ENCODE results near the gene GTF3C5.
"Not testable (repeated sequence)": the region's sequence is repeated elsewhere in the genome, so short reads cannot be mapped to it uniquely, and the experiment has no call there.

The GTF3C5 gene

DNA sequence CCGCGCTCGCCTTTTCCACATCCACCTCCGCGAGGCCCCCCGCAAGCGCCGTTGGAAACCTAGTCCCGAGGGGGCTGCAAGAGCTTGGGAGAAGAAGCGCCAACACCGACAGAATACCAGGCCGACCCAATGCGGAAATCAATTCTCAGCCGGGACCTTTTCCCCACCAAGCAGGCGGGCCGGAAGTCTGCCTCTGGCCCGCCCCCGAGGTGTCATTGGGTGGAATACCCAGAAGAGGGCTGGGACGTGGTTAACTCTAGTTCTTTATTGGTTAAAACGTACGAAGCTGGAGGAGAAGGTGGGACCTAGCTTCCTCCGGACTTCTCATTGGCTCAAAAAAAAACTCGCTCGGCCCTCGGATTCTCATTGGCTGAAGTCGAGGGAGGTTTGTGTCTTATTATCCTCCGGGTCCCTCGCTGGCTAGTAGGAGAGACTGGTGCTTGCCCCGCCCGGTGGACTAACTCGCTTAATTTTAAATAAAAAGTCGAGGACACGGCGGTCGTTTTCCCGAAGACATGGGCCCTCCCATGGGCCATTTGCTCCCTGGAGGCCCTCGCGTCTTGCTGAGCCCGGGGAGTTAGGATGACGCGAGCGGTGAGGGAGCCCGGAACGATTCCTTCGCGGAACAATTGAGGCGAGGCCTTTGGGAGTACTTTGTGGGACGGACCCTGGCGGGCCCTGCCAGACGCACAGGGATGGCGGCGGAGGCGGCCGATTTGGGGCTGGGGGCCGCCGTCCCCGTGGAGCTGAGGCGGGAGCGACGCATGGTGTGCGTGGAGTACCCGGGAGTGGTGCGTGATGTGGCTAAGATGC is at the start of gene GTF3C5:
GTF3C5 (plus strand) TSS at position 681 of the 813 bp plus-strand sequence; CDS start at position 696, 15 bp downstream.
- peak; percentile 98 to 99 for DNase-seq (ENCODE audit: low read depth in 2 of 2)

DNA sequence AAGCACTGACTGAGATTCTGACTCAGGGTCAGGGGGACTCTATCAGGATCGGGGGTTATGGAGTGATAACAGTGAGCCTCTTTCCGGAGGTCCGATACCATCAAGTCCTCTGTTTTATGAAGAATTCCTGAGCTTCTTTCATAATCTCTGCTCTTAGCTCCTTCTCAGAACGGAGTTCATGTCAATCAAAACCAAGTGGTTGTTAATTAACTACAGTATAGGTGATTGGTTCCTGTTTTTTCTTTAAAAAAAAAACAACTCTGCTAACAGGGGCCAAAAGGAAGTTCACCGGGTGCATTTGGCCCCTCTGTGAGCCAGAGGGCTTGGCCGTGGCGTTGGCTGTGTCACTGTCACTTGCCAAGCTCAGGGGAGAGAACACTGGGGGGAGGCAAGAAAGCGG is 48.3 kb upstream of the GTF3C5 start:
- DNase-seq (ENCODE audit: low read depth in 2 of 2), result no peak

GRCh38 chr9:132983491-132984201 is 47.2 kb upstream of the GTF3C5 start:
- DNase-seq (ENCODE audit: low read depth in 2 of 2), result no peak

DNA sequence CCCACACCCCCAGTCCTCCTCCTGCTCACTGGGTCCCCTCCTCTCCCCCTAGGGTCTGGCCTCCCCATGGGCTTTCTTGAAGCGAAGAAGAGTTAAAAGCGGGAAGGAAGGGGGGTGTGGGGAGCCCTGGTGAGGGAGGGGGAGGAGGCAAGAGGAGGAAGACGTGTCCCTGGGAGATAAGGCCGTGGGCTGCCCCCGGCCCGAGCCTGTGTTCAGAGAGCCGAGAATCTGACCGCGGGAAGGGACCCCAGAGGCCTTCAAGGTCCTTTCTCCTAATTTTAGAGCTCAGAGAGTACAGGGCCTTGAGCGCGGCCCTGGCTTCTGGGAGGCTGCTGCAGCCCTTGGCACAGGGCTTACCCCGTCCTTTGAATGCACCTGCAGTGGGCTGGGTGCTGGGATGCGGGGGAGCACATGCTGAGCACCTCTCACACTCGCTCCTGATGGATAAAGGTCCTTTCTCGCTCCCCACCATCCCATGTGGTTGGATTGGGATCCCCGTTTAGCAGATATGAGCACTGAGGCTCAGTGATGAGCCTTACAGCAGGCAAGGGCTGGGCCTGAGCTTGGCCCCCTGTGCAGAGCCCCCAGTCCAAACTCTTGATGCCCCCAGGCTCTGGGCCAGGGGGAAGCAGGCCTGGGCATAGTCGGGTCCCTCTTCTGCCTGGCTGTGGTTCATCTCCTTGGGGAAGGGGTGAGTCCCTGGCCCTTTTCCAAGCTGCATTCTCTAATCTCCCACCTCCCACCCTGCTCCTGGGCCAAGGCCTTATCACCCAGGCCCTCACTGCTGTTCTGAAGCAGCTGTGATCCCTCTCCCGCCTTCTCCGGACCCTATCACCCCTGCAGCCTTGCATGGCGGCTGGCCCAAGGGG is 46.4 kb upstream of the GTF3C5 start:
- DNase-seq (ENCODE audit: low read depth in 2 of 2), result no peak

DNA sequence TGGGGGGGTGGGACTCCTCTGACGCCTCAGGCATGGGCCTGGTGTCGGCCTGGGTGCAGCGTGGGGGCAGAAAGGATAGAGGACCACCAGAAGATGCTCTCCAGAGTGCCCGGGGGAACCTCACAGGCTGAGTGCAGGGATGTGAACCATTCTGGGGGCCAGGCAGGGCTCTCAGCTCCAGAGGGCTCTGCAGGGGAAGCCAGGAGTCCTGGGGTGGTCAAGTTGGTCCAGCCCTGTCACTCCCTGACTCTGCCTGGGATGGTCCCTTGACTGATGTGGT is 45.8 kb upstream of the GTF3C5 start:
- no peak for DNase-seq (ENCODE audit: low read depth in 2 of 2)

DNA sequence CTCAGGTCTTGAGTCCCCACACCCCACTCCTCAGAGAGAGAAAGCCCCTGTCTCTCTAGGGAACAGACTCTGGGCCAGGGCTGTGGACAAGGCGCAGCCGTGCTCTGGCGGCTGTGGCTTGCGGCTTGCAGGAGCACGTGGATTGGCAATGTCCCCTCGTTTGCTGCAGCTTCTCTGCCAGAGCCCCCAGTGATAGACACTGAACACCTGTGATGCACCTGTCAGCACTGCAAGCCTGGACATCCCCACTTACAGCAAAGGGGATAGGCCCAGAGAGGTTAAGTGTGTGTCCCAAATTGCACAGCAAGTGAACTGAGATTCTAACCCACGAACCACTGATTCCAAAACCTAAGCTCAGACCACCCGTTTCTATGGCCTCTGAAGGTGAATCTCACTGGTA is 45.3 kb upstream of the GTF3C5 start:
- no peak for DNase-seq (ENCODE audit: low read depth in 2 of 2)

- no peak for DNase-seq (ENCODE audit: low read depth in 2 of 2)
These were observed 44.7 kb upstream of the GTF3C5 start for GRCh38 chr9:132986114-132986513.

DNA sequence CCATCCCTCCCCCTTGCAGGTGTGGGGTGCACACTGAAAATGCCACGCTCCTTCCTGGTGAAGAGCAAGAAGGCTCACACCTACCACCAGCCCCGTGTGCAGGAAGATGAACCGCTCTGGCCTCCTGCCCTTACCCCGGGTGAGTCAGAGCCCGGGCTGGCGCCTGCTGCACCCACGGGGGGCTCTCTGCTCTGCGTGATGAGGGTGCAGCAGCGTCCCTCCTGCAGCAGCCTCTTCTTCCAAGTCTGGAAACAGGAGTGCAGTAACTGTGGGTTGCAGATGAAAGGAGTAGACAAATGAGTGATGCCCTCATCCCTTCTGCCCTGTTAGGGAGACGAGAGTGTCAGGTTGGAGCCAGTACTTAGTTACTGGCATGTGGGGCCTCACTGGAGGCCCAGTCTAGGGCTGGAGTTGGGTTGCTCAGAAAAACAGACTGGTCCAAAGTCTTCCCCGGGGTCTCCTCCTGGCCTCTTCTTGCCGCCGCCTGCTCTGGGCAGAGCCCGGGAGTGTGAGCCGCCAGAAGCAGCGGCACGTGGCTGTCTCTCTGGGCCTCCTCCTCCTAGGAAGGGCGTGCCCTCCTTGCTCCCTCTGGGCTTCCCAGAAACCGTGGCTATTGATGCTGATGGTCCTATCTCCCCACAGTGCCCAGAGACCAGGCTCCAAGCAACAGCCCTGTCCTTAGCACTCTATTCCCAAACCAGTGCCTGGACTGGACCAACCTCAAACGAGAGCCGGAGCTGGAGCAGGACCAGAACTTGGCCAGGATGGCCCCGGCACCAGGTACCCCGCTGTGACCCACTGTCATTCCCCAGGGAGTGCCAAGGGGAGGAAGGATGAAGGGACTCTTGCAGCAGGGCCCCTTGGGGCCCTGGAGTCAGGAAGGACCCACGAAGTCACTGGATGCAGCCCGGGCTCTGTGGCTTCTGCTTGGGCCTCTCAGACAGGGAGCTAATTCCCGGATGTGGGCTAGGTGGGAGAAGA is 43.9 kb upstream of the GTF3C5 start:
- DNase-seq (ENCODE audit: low read depth in 2 of 2), result no peak

- no peak for DNase-seq (ENCODE audit: low read depth in 2 of 2)
These were observed 42.4 kb upstream of the GTF3C5 start for GRCh38 chr9:132988244-132989013.

GRCh38 chr9:132989014-132989310 is 41.8 kb upstream of the GTF3C5 start:
- DNase-seq (ENCODE audit: low read depth in 2 of 2), result no peak

GRCh38 chr9:132989414-132989996 is 41.3 kb upstream of the GTF3C5 start:
- no peak for DNase-seq (ENCODE audit: low read depth in 2 of 2)

DNA sequence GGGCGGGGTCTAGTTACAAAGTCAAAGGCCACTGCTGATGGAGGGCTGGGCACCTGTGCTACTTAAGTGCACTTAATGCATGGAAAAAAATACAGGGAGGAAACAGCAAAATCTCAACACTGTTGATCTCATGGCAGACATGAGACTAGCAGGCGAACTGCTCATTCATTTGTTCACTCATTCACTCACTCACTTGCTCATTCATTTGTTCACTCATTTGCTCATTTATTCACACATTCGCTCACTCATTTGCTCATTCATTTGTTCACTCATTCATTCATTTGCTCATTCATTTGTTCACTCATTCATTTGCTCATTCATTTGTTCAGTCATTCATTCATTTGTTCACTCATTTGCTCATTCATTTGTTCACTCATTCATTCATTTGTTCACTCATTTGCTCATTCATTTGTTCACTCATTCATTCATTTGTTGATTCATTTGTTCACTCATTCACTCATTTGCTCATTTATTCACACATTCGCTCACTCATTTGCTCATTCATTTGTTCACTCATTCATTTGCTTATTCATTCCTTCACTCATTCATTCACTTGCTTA is 40.7 kb upstream of the GTF3C5 start:
- DNase-seq (ENCODE audit: low read depth in 2 of 2), result not testable (repeated sequence)

DNA sequence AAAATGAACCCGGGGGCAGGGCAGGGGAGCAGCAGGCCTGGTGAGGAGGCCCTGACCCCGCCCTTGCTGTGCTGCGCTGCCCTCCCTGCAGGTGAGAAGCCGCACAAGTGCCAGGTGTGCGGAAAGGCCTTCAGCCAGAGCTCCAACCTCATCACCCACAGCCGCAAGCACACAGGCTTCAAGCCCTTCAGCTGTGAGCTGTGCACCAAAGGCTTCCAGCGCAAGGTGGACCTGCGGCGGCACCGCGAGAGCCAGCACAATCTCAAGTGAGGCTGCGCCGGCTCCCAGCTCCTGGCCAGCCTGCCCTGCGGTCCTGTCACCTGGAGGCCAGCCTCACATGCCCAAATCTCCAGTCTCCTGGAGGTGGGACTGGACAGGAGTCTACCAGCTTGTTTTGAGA is 40.0 kb upstream of the GTF3C5 start:
- DNase-seq (ENCODE audit: low read depth in 2 of 2), result no peak

DNA sequence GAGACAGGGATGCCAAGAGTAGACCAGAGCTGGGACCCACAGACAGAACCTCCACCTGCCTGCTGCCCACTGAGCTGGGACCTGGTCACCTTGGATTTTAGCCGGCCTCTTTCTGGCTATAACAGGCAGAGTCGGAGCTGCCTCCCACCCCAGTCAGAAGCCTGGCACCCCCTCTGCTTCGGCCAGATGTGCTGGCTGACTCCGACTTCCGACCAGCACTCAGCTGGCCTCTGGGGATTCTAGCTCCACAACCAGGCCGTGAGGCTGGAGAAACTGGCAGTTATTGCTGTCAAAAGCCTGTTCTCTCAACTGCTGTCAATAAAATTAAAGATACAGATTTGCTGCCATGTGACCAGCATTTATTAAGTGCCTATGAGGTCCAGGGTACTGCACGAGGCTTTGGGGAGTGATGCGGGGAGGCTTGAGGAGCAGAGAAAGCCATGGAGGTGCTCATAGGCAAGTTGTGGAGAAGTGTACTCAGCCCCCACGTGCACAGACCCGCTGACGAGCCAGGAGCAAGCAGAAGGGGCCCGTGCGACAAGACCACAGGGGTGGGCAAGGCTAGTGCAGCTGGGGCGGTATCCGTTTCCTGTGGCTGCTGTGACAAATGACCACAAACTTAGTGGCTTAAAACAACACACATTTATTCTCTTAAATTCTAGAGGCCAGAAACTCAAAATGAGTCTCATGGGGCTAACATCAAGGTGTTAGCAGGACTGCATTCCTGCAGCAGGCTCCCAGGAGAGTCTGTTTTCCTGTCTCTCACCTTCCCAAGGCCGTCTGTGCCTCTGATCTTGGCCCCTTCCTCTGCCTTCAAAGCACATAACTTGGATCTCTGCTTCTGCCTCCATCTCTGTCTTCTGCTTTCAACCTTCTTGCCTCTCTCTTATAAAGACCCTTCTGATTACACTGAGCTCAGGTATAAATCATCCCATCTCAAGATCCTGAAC is 39.2 kb upstream of the GTF3C5 start:
- DNase-seq (ENCODE audit: low read depth in 2 of 2), result no peak

- no peak for DNase-seq (ENCODE audit: low read depth in 2 of 2)
These were observed 37.3 kb upstream of the GTF3C5 start for GRCh38 chr9:132993511-132993939.

DNA sequence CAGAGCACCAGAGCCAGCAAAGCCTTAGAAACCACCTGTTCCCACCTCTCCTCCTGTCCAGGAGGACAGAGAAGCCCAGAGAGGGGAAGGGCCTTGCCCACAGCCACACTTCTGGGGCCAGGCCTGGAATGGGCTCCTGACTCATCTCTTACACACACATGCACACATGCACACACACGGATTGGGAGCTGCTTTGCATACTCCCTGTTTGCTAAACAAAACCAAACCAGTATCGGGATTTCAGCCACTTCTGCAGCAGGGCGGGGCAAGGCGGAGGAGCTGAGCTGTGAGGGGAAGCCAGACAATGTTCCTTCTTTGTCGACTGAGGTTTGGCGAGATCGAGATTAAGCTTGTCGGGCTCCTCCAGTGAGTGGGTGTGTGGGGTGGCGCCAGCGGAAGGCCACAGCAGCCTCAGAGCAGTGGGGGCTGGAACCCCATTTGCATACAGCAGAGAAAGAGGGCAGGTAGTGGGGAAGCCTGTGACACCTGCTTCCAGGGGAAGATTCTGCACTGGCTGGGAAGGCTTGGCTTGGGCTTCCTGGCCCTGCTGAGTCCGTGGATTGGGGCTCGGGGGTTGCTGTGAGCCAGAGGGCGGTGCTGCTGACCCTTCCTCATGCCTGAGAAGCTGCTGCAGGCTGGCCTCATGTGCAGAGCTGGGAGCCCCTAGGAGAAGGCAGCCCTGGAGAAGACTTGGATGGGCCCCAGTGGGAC is 36.2 kb upstream of the GTF3C5 start:
- no peak for DNase-seq (ENCODE audit: low read depth in 2 of 2)

DNA sequence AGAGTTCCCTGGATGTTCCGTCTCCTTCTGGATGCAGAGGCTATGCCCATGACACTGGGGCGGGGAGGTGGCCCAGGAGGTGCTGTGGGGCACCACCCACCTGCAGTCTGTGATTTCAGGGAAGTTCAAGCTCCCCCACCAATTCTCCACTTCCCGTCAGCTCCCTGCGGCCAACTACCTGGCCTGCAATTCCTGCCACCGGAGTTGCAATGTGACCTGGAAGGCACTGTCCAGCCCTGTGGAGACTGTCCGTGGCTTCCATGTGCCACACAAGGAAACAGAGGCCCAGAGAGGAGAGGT is 35.7 kb upstream of the GTF3C5 start:
- no peak for DNase-seq (ENCODE audit: low read depth in 2 of 2)

DNA sequence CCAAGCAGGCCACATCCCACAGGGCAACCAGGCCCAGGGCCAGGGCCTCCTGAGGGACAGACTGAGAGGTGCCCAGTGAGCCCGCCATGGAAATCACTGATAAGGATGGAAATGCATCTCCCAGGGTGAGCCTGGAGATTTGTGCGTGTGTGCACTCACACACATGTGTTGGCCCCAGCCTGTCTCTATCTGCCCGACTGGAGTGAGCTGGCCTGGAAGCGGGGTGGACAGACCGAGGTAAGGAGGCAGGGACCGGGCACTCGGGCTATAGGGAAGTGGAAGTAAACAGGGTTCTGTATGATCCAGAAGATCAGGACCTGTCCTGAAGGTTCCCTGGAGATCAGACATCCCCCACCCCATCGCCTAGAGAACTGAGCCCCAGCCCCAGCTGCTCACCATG is 34.9 kb upstream of the GTF3C5 start:
- DNase-seq (ENCODE audit: low read depth in 2 of 2), result no peak

Measured in fibroblast of skin of left biceps (primary cell).